Lower leg skin (tissue), 3 donors: ENCODE results near the gene PCSK6.

Experiments
- CTCF ChIP-seq, 3 donors: fragments of 450-650 bp; IDR thresholded peaks; one replicate each; pipeline ENCODE4 v1.5.1; 2016; ENCODE audit warnings: antibody characterized with exemption in 3 of 3, mild to moderate bottlenecking in 3 of 3, moderate library complexity in 2 of 3
- POLR2A ChIP-seq, 2 donors: fragments of 450-650 bp; IDR thresholded peaks; one replicate each; pipeline ENCODE4 v1.6.1; 2016 to 2017; ENCODE audit warnings: antibody characterized with exemption in 2 of 2, mild to moderate bottlenecking in 1 of 2, moderate library complexity in 1 of 2

DNA sequence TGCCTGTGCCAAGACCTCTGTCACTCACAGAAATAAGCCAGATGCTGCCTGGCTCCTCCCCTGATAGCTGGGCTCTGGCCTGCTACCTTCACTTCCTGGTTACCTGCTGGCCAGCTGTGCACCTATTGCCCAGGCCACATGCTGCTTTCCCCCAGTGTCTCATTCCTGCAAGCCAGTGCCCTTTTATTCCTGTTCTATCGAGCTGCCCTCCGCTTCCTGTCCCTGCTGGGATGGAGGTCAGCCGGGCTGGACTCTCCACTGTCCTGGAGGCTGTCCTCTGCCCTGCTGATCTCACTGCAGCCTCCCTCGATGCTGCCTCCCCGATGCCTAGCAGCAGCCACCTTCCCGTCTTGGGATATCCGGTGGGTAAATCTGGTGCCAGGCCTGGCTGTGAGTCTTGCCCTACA, 157.4 kb downstream of the PCSK6 start:
- TF ChIP-seq POLR2A (IDR thresholded peaks at IDR 0.05) (no peak), CTCF (IDR thresholded peaks at IDR 0.05) (no peak)
